HG03045 (cell line): ENCODE results near the gene LGALS9.
A peak's percentile ranks its signal among the peaks of the same experiment; 100 is the strongest.

Experiments used
- ATAC-seq: cut with Tn5 transposase; IDR thresholded peaks from one replicate; pipeline ENCODE4 v1.9.1; 2021; ENCODE audit warnings: mild to moderate bottlenecking, moderate library complexity; ENCODE audit not compliant: unreplicated experiment

LGALS9 gene

DNA sequence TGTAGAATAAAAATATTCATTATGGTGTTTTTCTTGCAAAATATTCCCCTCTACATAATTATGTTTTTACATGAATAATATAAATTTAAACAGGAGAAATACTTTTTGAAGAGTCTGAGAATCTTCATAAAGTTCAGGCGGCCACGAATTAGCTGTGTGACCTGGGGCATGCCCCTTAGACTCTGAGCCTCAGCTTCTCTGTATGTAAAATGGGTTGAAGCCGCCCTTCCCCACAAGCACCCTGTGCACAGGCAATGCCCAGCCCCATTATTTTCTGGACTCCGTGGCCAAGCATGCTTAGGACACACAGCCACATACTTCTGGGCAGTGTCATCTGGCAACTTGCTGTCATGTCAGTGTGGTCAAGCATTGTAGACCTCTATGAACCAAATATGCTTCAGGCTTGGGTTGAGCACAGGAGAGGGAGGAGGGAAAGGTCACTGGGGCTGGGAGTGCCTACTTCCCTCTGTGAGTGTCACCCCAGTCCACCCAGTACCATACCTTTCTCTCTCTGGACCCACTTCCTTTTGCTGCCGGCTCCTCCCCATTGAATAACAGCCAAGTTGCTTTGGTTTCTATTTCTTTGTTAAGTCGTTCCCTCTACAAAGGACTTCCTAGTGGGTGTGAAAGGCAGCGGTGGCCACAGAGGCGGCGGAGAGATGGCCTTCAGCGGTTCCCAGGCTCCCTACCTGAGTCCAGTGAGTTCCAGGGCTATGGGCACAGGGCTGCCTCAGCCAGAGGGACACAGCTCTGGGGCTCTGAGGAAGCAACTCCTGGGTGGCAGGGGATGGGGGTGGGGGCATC is at the start of gene LGALS9:
LGALS9 (plus strand) TSS at position 582 of the 804 bp plus-strand sequence; CDS start at position 660, 78 bp downstream.
- ATAC-seq, result peak; percentile 45

DNA sequence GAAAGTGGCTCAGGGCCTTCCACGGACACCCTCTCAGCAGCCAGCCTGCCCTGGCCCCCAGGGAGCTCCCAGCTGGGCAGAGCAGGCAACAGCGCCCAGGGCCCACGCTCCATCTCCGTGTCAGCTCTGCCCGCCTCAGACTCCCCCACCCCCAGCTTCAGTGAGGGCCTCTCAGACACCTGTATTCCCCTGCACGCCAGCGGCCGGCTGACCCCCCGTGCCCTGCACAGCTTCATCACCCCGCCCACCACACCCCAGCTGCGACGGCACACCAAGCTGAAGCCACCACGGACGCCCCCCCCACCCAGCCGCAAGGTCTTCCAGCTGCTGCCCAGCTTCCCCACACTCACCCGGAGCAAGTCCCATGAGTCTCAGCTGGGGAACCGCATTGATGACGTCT is 48.3 kb upstream of the LGALS9 start:
- no peak for ATAC-seq

GRCh38 chr17:27585153-27585681 is 45.8 kb upstream of the LGALS9 start:
- no peak for ATAC-seq

GRCh38 chr17:27585792-27586191 is 45.2 kb upstream of the LGALS9 start:
- no peak for ATAC-seq

GRCh38 chr17:27586203-27586721 is 44.7 kb upstream of the LGALS9 start:
- no peak for ATAC-seq

DNA sequence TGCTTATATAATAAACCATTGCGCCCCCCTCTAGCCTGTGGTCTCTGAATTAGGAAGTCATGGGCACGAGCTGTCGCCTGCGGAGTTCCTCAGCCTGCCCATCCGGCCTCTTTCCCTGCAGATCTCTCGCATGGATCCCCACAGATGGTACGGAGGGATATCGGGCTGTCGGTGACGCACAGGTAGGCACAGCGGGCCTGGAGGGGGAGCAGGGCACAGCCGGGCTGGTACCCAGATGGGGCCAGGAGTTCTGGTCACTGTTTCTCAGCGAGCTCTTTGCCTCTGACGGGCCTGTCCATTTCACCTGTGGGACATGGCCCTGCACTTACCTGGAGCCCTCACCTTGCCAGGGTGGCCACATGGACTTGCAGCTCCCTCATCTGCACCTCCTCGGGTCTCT is 42.6 kb upstream of the LGALS9 start:
- ATAC-seq, result no peak

- no peak for ATAC-seq
These were observed 40.1 kb upstream of the LGALS9 start for GRCh38 chr17:27590864-27591263.

GRCh38 chr17:27591986-27592385 is 39.0 kb upstream of the LGALS9 start:
- no peak for ATAC-seq

DNA sequence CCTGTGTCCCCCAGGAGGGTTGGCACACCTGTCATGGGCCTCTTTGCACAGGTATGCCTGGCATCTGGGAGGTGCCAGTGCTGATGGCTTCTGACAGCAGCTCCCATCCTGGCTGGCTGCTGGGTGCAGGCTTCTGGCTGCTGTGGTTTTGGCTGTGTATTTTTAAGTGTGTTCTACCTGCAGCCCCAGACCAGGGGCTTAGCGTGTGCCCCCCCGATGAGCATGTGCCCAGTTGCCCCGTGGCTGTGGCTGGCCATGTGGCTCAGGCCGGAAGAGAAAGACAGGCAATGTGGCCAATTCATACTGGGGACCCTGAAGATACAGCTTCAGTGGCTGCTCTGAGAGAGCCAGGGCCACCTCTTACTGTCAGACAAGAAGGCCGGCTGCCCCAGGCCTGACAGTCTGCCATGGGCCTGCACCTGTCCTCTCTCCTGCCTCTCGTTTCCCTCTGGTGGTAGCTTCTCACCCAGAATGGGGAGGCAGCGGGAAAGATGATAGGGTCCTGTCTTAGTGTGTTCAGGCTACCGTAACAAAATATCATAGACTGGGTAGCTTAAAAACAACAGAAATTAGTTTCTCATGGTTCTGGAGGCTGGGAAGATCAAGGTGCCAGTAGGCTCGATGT is 37.6 kb upstream of the LGALS9 start:
- no peak for ATAC-seq

- ATAC-seq, result no peak
These were observed 37.1 kb upstream of the LGALS9 start for GRCh38 chr17:27593857-27594255.

GRCh38 chr17:27595208-27595607 is 35.8 kb upstream of the LGALS9 start:
- no peak for ATAC-seq

GRCh38 chr17:27596096-27596495 is 34.9 kb upstream of the LGALS9 start:
- no peak for ATAC-seq

- no peak for ATAC-seq
These were observed 34.3 kb upstream of the LGALS9 start for GRCh38 chr17:27596566-27597187.

DNA sequence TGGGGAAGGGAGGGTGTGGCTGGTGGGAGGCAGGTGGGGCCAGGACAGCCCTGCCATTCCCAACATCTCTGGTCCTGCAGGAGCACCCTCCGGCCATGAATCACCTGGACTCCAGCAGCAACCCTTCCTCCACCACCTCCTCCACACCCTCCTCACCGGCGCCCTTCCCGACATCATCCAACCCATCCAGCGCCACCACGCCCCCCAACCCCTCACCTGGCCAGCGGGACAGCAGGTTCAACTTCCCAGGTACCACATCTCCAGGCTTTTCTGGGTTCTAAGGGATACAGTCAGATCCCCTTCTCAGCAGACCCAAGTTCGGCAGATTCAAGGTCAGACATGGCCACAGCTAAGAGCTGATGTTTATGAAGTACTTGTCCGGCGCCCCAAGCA is 33.8 kb upstream of the LGALS9 start:
- ATAC-seq, result no peak

DNA sequence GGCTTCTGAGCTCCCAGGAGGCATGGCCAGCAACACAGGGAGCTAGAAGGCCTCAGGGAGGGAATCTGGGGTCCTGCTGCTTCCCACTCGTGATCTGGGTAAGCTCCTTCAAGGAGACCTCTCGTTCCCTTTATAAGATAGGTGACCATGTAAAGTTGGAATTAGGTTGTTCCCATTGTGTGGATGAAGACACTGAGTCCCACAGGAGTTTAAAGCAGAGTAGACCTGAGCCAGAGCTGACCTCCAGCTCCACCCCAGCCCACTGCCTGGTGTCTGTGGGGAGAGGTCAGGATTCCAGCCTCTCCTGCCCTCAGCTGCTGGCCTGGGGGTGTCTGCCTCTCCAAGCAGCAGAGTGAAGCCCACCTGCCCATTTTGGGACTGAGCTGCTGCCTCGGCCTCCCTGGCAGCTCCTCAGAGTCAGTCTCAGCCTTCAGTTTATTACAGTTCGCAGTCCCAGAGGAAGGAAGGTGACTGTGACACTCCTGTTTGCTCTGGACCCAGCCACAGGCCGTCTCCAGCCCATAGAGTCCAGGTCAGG is 33.1 kb upstream of the LGALS9 start:
- ATAC-seq, result no peak

DNA sequence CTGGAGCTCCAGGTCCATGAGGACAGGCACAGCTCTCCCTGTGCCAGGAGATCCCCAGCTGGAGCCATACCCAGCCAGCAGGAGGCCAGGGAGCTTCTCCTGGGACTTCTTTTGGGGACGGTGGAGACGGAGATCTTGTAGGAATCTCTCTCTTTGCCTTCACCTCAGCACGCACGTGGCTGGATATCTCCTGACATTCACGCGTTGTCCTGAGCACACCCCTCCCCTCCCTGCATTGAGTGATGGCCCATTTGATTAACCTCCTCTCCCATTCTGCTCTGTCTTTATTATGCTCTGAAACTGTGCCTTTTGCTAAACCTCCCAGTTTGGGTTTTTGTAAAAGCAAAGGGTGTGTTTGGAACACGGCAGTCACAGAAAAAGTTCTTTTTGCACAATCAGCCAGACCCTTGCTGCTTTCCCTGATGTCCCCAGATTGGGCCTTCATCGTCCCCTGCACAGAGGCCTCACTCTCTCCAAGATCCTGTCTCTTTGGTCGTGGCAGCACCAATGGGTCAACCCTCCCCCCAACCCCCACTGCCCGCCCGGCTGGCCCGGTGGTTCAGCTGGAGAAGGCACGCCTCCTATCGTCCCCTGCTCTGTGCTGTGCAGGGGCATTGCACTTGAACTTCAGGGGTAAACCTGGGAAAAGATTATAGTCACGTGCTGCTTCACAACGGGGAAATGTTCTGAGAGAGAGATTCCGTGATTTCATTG is 32.5 kb upstream of the LGALS9 start:
- ATAC-seq, result no peak

DNA sequence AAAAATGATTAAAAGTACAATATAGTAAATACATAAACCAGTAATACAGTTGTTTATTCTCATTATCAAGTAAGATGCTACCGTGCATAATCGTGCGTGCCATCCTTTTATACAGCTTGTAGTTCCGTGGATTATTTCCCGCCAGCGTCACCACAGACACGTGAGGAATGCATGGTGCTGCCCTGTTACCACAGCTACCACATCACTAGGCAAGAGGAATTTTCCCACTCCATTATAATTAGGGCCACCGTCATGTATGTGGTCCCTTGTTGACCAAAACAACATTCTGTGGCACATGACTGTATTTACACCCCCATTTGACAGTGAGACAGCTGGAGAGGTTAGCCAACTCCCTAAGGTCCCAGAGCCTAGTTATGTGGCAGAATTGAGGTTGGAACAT is 30.5 kb upstream of the LGALS9 start:
- ATAC-seq, result no peak

GRCh38 chr17:27601069-27601974 is 29.7 kb upstream of the LGALS9 start:
- ATAC-seq, result no peak

- no peak for ATAC-seq
These were observed 29.0 kb upstream of the LGALS9 start for GRCh38 chr17:27601975-27602302.
